CD4-positive, CD25-positive, alpha-beta regulatory T cell (primary cell): ENCODE data around the gene PRKAR1B. TPM values are rescaled to one million over a fixed set of nuclear protein-coding genes. Genes with fewer than 3 reads are reported as not detected.
"Not testable (repeated sequence)": the region's sequence is repeated elsewhere in the genome, so short reads cannot be mapped to it uniquely, and the experiment has no call there.

Experiments used
- ATAC-seq, 2 donors: fragments of 150-1000 bp; cut with Tn5 transposase; one replicate each; pipeline ENCODE4 v1.10.0; 2021; ENCODE audit warnings: low read depth in 2 of 2, moderate number of reproducible peaks in 2 of 2, moderate library complexity in 1 of 2
- DNase-seq, 3 donors: peaks; one replicate each; pipeline versions ENCODE4 v3.0.0 to v3.0.0-alpha.2; 2012 to 2022; ENCODE audit warnings: mixed read lengths in 1 of 3
- H3K27ac ChIP-seq: one replicate; pipeline ENCODE4 v1.7.0; 2013; ENCODE audit warnings: mild to moderate bottlenecking, low read length; ENCODE audit not compliant: insufficient read depth, poor library complexity, severe bottlenecking
- H3K27me3 ChIP-seq: one replicate; pipeline ENCODE4 v1.7.0; 2013; ENCODE audit warnings: low read length; ENCODE audit not compliant: control insufficient read depth, insufficient read depth
- H3K36me3 ChIP-seq: one replicate; pipeline ENCODE4 v1.7.0; 2013; ENCODE audit warnings: mild to moderate bottlenecking, low read length, moderate library complexity; ENCODE audit not compliant: control insufficient read depth, insufficient read depth
- H3K4me1 ChIP-seq: 2 replicates; pipeline ENCODE4 v1.7.0; 2013; ENCODE audit warnings: mild to moderate bottlenecking, low read length; ENCODE audit not compliant: insufficient read depth, control insufficient read depth, poor library complexity, severe bottlenecking
- H3K4me3 ChIP-seq: one replicate; pipeline ENCODE4 v1.7.0; 2013; ENCODE audit warnings: low read depth, mild to moderate bottlenecking, low read length, moderate library complexity
- H3K9me3 ChIP-seq, 2 experiments: 1 replicate in 1 of 2; 2 replicates in 1 of 2; pipeline ENCODE4 v1.7.0; 2013; ENCODE audit warnings: low read length in 2 of 2, mild to moderate bottlenecking in 1 of 2, moderate library complexity in 1 of 2; ENCODE audit not compliant: control insufficient read depth in 2 of 2
- H3K27ac Mint-ChIP-seq, 3 donors: one replicate each; pipeline ENCODE4 v1.8.0; 2020 to 2022; ENCODE audit warnings: mild to moderate bottlenecking in 3 of 3, mixed read lengths in 3 of 3, moderate library complexity in 2 of 3
- H3K27me3 Mint-ChIP-seq: one replicate; pipeline ENCODE4 v1.8.0; 2022; ENCODE audit warnings: mild to moderate bottlenecking, mixed read lengths
- H3K36me3 Mint-ChIP-seq: one replicate; pipeline ENCODE4 v1.8.0; 2020; ENCODE audit warnings: mixed read lengths
- H3K4me1 Mint-ChIP-seq, 4 donors: one replicate each; pipeline ENCODE4 v1.8.0; 2020 to 2022; ENCODE audit warnings: mixed read lengths in 4 of 4, mild to moderate bottlenecking in 1 of 4
- H3K4me3 Mint-ChIP-seq, 4 donors: one replicate each; pipeline ENCODE4 v1.8.0; 2020 to 2022; ENCODE audit warnings: mild to moderate bottlenecking in 4 of 4, mixed read lengths in 4 of 4, moderate library complexity in 3 of 4
- H3K9me3 Mint-ChIP-seq, 7 donors: one replicate each; pipeline ENCODE4 v1.8.0; 2020 to 2022; ENCODE audit warnings: mixed read lengths in 7 of 7, mild to moderate bottlenecking in 3 of 7, moderate library complexity in 2 of 7
- polyA plus RNA-seq, 4 donors: library from polyadenylated mRNA; unstranded; fragments of 300-500 nt; fragmentation: Illumina TruSeq; gene quantifications; one replicate each; pipeline ENCODE4 v1.2.3, GENCODE V29; 2021
- total RNA-seq: library from RNA; stranded (reverse); gene quantifications from one replicate; pipeline ENCODE4 v1.2.3, GENCODE V29; 2022

PRKAR1B gene
- total and polyA plus RNA-seq, 5 donors from 2014 or later, result 4.9 to 12.5 (median 6.8) TPM

GRCh38 chr7:553636-554111, 173.4 kb downstream of the PRKAR1B start:
- Mint-ChIP-seq H3K27ac (no peak overlapping the region), H3K4me3 (no peak overlapping the region), H3K9me3 (no peaks in the 10 kb centered on the region), H3K4me1 (no peaks in the 10 kb centered on the region), H3K27me3 (no peaks in the 10 kb centered on the region), H3K36me3 (peaks cover 7% of the 10 kb centered on the region)
- no peaks in the 10 kb centered on the region for H3K4me1 ChIP-seq
- no peak overlapping the region for H3K4me3 ChIP-seq
- H3K9me3 ChIP-seq, result no peaks in the 10 kb centered on the region
- DNase-seq (no peak), ATAC-seq (no peak)
- no peak overlapping the region for H3K27ac ChIP-seq
- no peaks in the 10 kb centered on the region for H3K36me3 ChIP-seq
- no peaks in the 10 kb centered on the region for H3K27me3 ChIP-seq

- Histone ChIP-seq H3K4me1 (no peaks in the 10 kb centered on the region), H3K27ac (no peak overlapping the region), H3K4me3 (no peak overlapping the region), H3K36me3 (no peaks in the 10 kb centered on the region), H3K9me3 (no peaks in the 10 kb centered on the region), H3K27me3 (no peaks in the 10 kb centered on the region)
- no peak overlapping the region for H3K27ac Mint-ChIP-seq
- no peaks in the 10 kb centered on the region for H3K4me1 Mint-ChIP-seq
- H3K9me3 Mint-ChIP-seq, result no peaks in the 10 kb centered on the region
- no peak overlapping the region for H3K4me3 Mint-ChIP-seq
- no peaks in the 10 kb centered on the region for H3K27me3 Mint-ChIP-seq
- ATAC-seq (no peak), DNase-seq (no peak)
- H3K36me3 Mint-ChIP-seq, result peaks cover 8% of the 10 kb centered on the region
Measured at GRCh38 chr7:552868-553635, 174.0 kb downstream of the PRKAR1B start.

GRCh38 chr7:552151-552867, 174.8 kb downstream of the PRKAR1B start:
- not testable (repeated sequence) for ATAC-seq, H3K4me3 ChIP-seq, H3K36me3 ChIP-seq, H3K4me1 ChIP-seq, H3K27ac ChIP-seq, H3K4me1 Mint-ChIP-seq, H3K9me3 ChIP-seq, H3K27me3 Mint-ChIP-seq, H3K9me3 Mint-ChIP-seq, H3K27ac Mint-ChIP-seq, H3K36me3 Mint-ChIP-seq, DNase-seq, H3K4me3 Mint-ChIP-seq, H3K27me3 ChIP-seq

GRCh38 chr7:551615-551970, 175.5 kb downstream of the PRKAR1B start:
- H3K4me1 Mint-ChIP-seq, result not testable (repeated sequence)

GRCh38 chr7:550881-551614, 176.0 kb downstream of the PRKAR1B start:
- peaks cover 8% of the 10 kb centered on the region for H3K36me3 Mint-ChIP-seq
- Histone ChIP-seq H3K4me3 (no peak overlapping the region), H3K4me1 (no peaks in the 10 kb centered on the region), H3K9me3 (no peaks in the 10 kb centered on the region), H3K27me3 (no peaks in the 10 kb centered on the region), H3K36me3 (no peaks in the 10 kb centered on the region), H3K27ac (no peak overlapping the region)
- no peak for DNase-seq
- H3K4me1 Mint-ChIP-seq, result no peaks in the 10 kb centered on the region
- ATAC-seq, result no peak
- peaks cover 0 to 2% (median 0%) of the 10 kb centered on the region in 7 donors for H3K9me3 Mint-ChIP-seq
- no peak overlapping the region for H3K27ac Mint-ChIP-seq
- H3K4me3 Mint-ChIP-seq, result no peak overlapping the region
- H3K27me3 Mint-ChIP-seq, result no peaks in the 10 kb centered on the region

More at GRCh38 chr7:551615-551970, 175.5 kb downstream of the PRKAR1B start:
- not testable (repeated sequence) for H3K9me3 ChIP-seq, H3K9me3 Mint-ChIP-seq, H3K4me1 ChIP-seq, H3K27ac Mint-ChIP-seq, H3K4me3 ChIP-seq, H3K27me3 ChIP-seq, ATAC-seq, H3K4me3 Mint-ChIP-seq, H3K36me3 ChIP-seq, DNase-seq, H3K27me3 Mint-ChIP-seq, H3K36me3 Mint-ChIP-seq, H3K27ac ChIP-seq

GRCh38 chr7:549891-550625, 177.0 kb downstream of the PRKAR1B start:
- no peak overlapping the region for H3K27ac ChIP-seq
- DNase-seq (no peak), ATAC-seq (no peak)
- Mint-ChIP-seq H3K27ac (no peak overlapping the region), H3K4me1 (no peaks in the 10 kb centered on the region), H3K9me3 (peaks cover 0 to 5% (median 0%) of the 10 kb centered on the region in 7 donors), H3K36me3 (peaks cover 8% of the 10 kb centered on the region), H3K27me3 (no peaks in the 10 kb centered on the region), H3K4me3 (no peak overlapping the region)
- no peaks in the 10 kb centered on the region for H3K4me1 ChIP-seq
- H3K27me3 ChIP-seq, result no peaks in the 10 kb centered on the region
- H3K4me3 ChIP-seq, result no peak overlapping the region
- no peaks in the 10 kb centered on the region for H3K9me3 ChIP-seq
- H3K36me3 ChIP-seq, result no peaks in the 10 kb centered on the region

DNA sequence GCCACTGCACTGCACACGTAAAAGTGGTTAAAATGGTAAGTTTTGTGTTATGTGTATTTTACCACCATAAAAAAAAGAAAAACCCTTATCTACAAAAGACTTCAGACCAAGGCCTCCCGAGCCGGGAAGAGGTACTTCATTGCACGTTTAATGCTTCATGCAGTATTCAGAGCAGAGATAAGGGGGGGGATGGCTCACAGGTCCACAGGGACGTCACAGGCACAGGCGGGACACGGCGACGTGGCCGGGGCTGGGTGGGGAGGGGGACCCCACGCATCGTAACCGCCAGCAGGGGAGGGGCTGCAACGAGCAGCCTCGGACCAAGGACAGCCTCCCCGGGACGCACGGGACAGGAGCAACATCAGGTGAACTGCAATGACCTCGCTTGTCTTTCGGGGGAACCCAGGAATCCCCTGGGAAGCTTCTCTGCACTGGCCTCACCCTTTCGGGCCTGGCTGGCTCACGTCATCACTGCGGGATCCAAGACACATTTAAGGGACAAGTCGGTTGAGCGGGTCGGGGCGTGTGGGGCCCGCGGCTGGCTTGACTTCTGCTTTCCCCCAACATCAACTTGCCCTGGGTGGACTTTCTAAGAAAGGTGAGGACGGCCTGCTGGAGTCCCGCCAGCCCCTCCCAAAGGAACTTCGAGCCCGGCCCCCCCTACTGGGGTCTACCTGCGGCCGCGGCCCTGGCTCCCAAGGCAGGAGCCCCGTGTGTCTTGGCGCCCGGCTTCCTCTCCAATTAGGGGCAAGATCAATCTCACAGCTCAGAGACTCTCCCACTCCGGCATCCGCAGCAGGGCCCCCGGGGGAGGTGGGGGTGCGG, 177.8 kb downstream of the PRKAR1B start:
- H3K36me3 Mint-ChIP-seq, result peaks cover 8% of the 10 kb centered on the region
- Histone ChIP-seq H3K27me3 (no peaks in the 10 kb centered on the region), H3K36me3 (no peaks in the 10 kb centered on the region), H3K27ac (no peak overlapping the region), H3K9me3 (no peaks in the 10 kb centered on the region), H3K4me1 (no peaks in the 10 kb centered on the region), H3K4me3 (no peak overlapping the region)
- H3K27me3 Mint-ChIP-seq, result no peaks in the 10 kb centered on the region
- no peak overlapping the region for H3K4me3 Mint-ChIP-seq
- H3K9me3 Mint-ChIP-seq, result peaks cover 0 to 5% (median 0%) of the 10 kb centered on the region in 7 donors
- no peak for ATAC-seq
- H3K27ac Mint-ChIP-seq, result no peak overlapping the region
- no peak for DNase-seq
- H3K4me1 Mint-ChIP-seq, result no peaks in the 10 kb centered on the region
